NCI-H82 treated with DMSO at 0.1 percent for 48 hours (cell line): ENCODE results near the gene LRRC1.
A peak's percentile ranks its signal among the peaks of the same experiment; 100 is the strongest.

Experiments used
- DNase-seq: peaks from one replicate; lab custom pipeline; 2025; ENCODE audit not compliant: unreplicated experiment; lab: John Stamatoyannopoulos, UW

Gene LRRC1

GRCh38 chr6:53956068-53956711, 161.4 kb downstream of the LRRC1 start:
- DNase-seq = peak; percentile 91

- DNase-seq = no peak
Measured at GRCh38 chr6:53956804-53957203, 162.0 kb downstream of the LRRC1 start.

- no peak for DNase-seq
Measured at GRCh38 chr6:53959717-53960116, 164.9 kb downstream of the LRRC1 start.

GRCh38 chr6:53960311-53960710, 165.5 kb downstream of the LRRC1 start:
- DNase-seq = no peak

- no peak for DNase-seq
Measured at GRCh38 chr6:53961679-53962370, 167.0 kb downstream of the LRRC1 start.

GRCh38 chr6:53962646-53963045, 167.8 kb downstream of the LRRC1 start:
- no peak for DNase-seq

GRCh38 chr6:53967415-53967814, 172.6 kb downstream of the LRRC1 start:
- no peak for DNase-seq
